ENCODE data around the gene COMMD7. TPM values are rescaled to one million over a fixed set of nuclear protein-coding genes. Genes with fewer than 3 reads are reported as not detected.
A peak's percentile ranks its signal among the peaks of the same experiment; 100 is the strongest.

The COMMD7 gene
- total RNA-seq, 1 donor from 2014 or later = 39.8 TPM

GRCh38 chr20:32687180-32687532, 56.1 kb downstream of the COMMD7 start:
- ATAC-seq = no peak
- no peak overlapping the region for H3K4me3 ChIP-seq
- intact Hi-C loops (cut with DNase I) = no loop called here
- TF ChIP-seq, protein P1, sequence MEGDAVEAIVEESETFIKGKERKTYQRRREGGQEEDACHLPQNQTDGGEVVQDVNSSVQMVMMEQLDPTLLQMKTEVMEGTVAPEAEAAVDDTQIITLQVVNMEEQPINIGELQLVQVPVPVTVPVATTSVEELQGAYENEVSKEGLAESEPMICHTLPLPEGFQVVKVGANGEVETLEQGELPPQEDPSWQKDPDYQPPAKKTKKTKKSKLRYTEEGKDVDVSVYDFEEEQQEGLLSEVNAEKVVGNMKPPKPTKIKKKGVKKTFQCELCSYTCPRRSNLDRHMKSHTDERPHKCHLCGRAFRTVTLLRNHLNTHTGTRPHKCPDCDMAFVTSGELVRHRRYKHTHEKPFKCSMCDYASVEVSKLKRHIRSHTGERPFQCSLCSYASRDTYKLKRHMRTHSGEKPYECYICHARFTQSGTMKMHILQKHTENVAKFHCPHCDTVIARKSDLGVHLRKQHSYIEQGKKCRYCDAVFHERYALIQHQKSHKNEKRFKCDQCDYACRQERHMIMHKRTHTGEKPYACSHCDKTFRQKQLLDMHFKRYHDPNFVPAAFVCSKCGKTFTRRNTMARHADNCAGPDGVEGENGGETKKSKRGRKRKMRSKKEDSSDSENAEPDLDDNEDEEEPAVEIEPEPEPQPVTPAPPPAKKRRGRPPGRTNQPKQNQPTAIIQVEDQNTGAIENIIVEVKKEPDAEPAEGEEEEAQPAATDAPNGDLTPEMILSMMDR (IDR thresholded peaks at IDR 0.05) = no peak
- H3K9me3 ChIP-seq = no peaks in the 10 kb centered on the region
- no peaks in the 10 kb centered on the region for H3K36me3 ChIP-seq
- no peaks in the 10 kb centered on the region for H3K27me3 ChIP-seq (ENCODE audit: low read depth)
- no peak for DNase-seq
- H3K27ac ChIP-seq = no peak overlapping the region
- peaks cover 7% of the 10 kb centered on the region for H3K4me1 ChIP-seq

GRCh38 chr20:32686530-32687179, 56.6 kb downstream of the COMMD7 start:
- intact Hi-C loops (cut with DNase I) = no loop called here
- Histone ChIP-seq H3K27me3 (ENCODE audit: low read depth) (no peaks in the 10 kb centered on the region), H3K27ac (no peak overlapping the region), H3K36me3 (no peaks in the 10 kb centered on the region), H3K9me3 (no peaks in the 10 kb centered on the region), H3K4me1 (peaks cover 7% of the 10 kb centered on the region), H3K4me3 (no peak overlapping the region)
- ATAC-seq (no peak), DNase-seq (no peak)
- TF ChIP-seq, protein P1 (IDR thresholded peaks at IDR 0.05) = no peak

DNA sequence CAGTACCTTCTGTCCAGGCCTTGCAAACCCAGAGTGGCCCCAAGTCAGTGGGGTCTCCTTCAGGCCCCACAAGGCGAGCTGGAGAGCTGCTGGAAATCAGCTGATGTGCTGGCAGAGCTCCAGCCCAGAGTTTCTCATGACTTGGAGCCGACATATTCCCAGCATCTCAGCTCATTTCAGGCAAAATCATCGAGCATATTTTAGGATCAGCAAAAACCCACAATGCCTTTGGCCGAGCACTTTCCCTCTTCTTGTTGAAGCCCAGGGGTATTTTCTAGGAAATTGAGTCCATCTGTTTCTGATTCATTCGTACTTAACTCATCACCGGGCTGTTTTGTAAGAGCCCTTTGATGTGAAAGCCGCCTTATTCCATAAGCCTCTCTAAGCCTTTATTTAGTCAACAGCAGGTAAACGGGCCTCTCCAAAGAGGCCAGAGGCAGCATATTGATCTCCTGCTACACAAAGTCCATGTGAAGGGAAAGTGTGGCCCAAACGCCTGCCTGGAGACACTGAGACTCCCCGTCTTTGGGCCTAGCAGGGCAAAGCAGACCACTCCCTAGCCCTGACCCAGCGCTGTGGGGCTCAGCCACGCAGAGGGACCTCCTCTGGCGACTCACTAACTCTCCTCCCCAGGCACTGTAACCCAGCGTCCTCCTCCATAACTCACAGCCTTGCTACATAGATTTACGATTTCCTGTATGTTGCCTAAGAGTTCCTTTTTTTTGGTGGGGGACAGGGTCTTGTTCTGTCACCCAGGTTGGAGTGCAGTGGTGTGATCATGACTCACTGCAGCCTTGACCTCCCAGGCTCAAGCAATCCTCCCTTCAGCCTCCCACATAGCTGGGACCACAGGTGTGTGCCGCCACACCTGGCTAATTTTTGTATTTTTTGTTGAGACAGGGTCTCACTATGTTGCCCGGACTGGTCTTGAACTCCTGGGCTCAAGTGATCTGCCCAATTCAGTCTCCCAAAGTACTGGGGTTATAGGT, 57.4 kb downstream of the COMMD7 start:
- Histone ChIP-seq H3K27me3 (ENCODE audit: low read depth) (no peaks in the 10 kb centered on the region), H3K4me1 (peaks cover 15% of the 10 kb centered on the region), H3K4me3 (no peak overlapping the region), H3K9me3 (no peaks in the 10 kb centered on the region), H3K36me3 (no peaks in the 10 kb centered on the region), H3K27ac (no peak overlapping the region)
- peak in 1 of 2 donors; percentile 12 for ATAC-seq
- TF ChIP-seq, protein P1 (IDR thresholded peaks at IDR 0.05) = no peak
- intact Hi-C loops (cut with DNase I) = no loop called here
- DNase-seq = no peak

- TF ChIP-seq, protein P1 (IDR thresholded peaks at IDR 0.05) = no peak
- Histone ChIP-seq H3K9me3 (no peaks in the 10 kb centered on the region), H3K27ac (no peak overlapping the region), H3K4me3 (no peak overlapping the region), H3K36me3 (no peaks in the 10 kb centered on the region), H3K27me3 (ENCODE audit: low read depth) (no peaks in the 10 kb centered on the region), H3K4me1 (peaks cover 15% of the 10 kb centered on the region)
- intact Hi-C loops (cut with DNase I) = no loop called here
- ATAC-seq (no peak), DNase-seq (no peak)
These were observed 60.7 kb downstream of the COMMD7 start for GRCh38 chr20:32682508-32682987.

- DNase-seq = no peak
- no peak overlapping the region for H3K27ac ChIP-seq
- no peaks in the 10 kb centered on the region for H3K36me3 ChIP-seq
- no peak overlapping the region for H3K4me3 ChIP-seq
- H3K27me3 ChIP-seq (ENCODE audit: low read depth) = no peaks in the 10 kb centered on the region
- peaks cover 15% of the 10 kb centered on the region for H3K4me1 ChIP-seq
- TF ChIP-seq, protein P1 (IDR thresholded peaks at IDR 0.05) = no peak
- no peaks in the 10 kb centered on the region for H3K9me3 ChIP-seq
- intact Hi-C loops (cut with DNase I) = no loop called here
- peak; percentile 29 to 46 for ATAC-seq
These were observed 61.8 kb downstream of the COMMD7 start for GRCh38 chr20:32681175-32682084.

Data from lower lobe of right lung (tissue), 2 donors.